Fibroblast of lung (primary cell): ENCODE results near the gene VPS54. TPM values are rescaled to one million over a fixed set of nuclear protein-coding genes. Genes with fewer than 3 reads are reported as not detected.
"Not testable (repeated sequence)": the region's sequence is repeated elsewhere in the genome, so short reads cannot be mapped to it uniquely, and the experiment has no call there.

Experiments used
- DNase-seq, 2 donors: peaks; one replicate each; pipeline versions ENCODE4 v3.0.0 to v3.0.0-alpha.2; 2010; ENCODE audit warnings: low read depth in 2 of 2
- H2AFZ ChIP-seq: 2 replicates; pipeline ENCODE4 v1.5.1; 2012; ENCODE audit warnings: low read length, control low read depth, inconsistent platforms
- H3K27ac ChIP-seq: 2 replicates; pipeline ENCODE4 v1.5.1; 2011; ENCODE audit warnings: low read length, control low read depth; ENCODE audit not compliant: insufficient read depth
- H3K27me3 ChIP-seq: 2 replicates; pipeline ENCODE4 v1.5.1; 2011; ENCODE audit warnings: mild to moderate bottlenecking, low read length; ENCODE audit not compliant: control insufficient read depth, insufficient read depth
- H3K36me3 ChIP-seq: 2 replicates; pipeline ENCODE4 v1.5.1; 2011; ENCODE audit warnings: low read length; ENCODE audit not compliant: control insufficient read depth, insufficient read depth
- H3K4me1 ChIP-seq: 2 replicates; pipeline ENCODE4 v1.5.1; 2011; ENCODE audit warnings: low read length; ENCODE audit not compliant: control insufficient read depth, insufficient read depth; ENCODE audit errors: extremely low read depth
- H3K4me2 ChIP-seq: 2 replicates; pipeline ENCODE4 v1.5.1; 2011; ENCODE audit warnings: low read length, control low read depth; ENCODE audit not compliant: insufficient read depth; ENCODE audit errors: extremely low read depth
- H3K4me3 ChIP-seq, 4 experiments: fragments of 200-600 bp in 1 of 4; sonication (generic) in 1 of 4; replicated peaks in 1 of 4; 2 replicates each; pipeline ENCODE4 v1.5.1; 2011 to 2016; ENCODE audit warnings: low read length in 4 of 4, low read depth in 3 of 4, mild to moderate bottlenecking in 3 of 4, control low read depth in 2 of 4, inconsistent platforms in 1 of 4, mixed read lengths in 1 of 4; ENCODE audit not compliant: insufficient read depth in 1 of 4; ENCODE audit errors: control extremely low read depth in 1 of 4
- H3K79me2 ChIP-seq: 2 replicates; pipeline ENCODE4 v1.5.1; 2012; ENCODE audit warnings: mild to moderate bottlenecking, low read length, inconsistent platforms; ENCODE audit not compliant: control insufficient read depth, insufficient read depth
- H3K9ac ChIP-seq: 2 replicates; pipeline ENCODE4 v1.5.1; 2011; ENCODE audit warnings: mild to moderate bottlenecking, low read length, control low read depth; ENCODE audit not compliant: insufficient read depth
- H3K9me3 ChIP-seq: 2 replicates; pipeline ENCODE4 v1.5.1; 2012; ENCODE audit warnings: low read depth, low read length; ENCODE audit not compliant: control insufficient read depth, insufficient read depth
- H4K20me1 ChIP-seq: 2 replicates; pipeline ENCODE4 v1.5.1; 2011; ENCODE audit warnings: low read length; ENCODE audit not compliant: control insufficient read depth, insufficient read depth; ENCODE audit errors: extremely low read depth
- CTCF ChIP-seq, 2 donors: IDR thresholded peaks in 1 of 2; conservative IDR thresholded peaks in 1 of 2; 1 replicate in 1 of 2; 2 replicates in 1 of 2; pipeline ENCODE4 v1.5.1; 2011 to 2012; ENCODE audit warnings: low read length in 2 of 2, control low read depth in 1 of 2, inconsistent platforms in 1 of 2, low read depth in 1 of 2, mild to moderate bottlenecking in 1 of 2
- EZH2 ChIP-seq: IDR thresholded peaks from 2 replicates; pipeline ENCODE4 v1.5.1; 2012; ENCODE audit warnings: low read length, control low read depth, mild to moderate bottlenecking; ENCODE audit errors: missing control alignments
- polyA plus RNA-seq, 2 donors: library from polyadenylated mRNA; depleted of rRNA in 1 of 2; stranded (reverse) in 1 of 2; unstranded in 1 of 2; fragments of >200 nt; gene quantifications; 2 replicates each; pipeline ENCODE4 v1.2.1, GENCODE V29; 2011 to 2012; ENCODE audit warnings: missing spikeins in 1 of 2
- total RNA-seq: library from RNA; depleted of rRNA; stranded (reverse); fragments of >200 nt; gene quantifications from 2 replicates; pipeline ENCODE4 v1.2.1, GENCODE V29; 2014

The VPS54 gene
- total and polyA plus RNA-seq, 2 donors (not counting 1 experiment from before 2014, with no cell fraction given), result 18.4 to 29.7 TPM

GRCh38 chr2:63975437-63976124 is 43.6 kb downstream of the VPS54 start:
- Histone ChIP-seq H3K9me3 (no peaks in the 10 kb centered on the region), H3K36me3 (no peaks in the 10 kb centered on the region), H3K4me2 (no peak overlapping the region), H3K4me3 (no peak overlapping the region), H3K4me1 (no peaks in the 10 kb centered on the region), H3K27ac (no peak overlapping the region), H2AFZ (no peak overlapping the region), H3K9ac (no peak overlapping the region), H3K79me2 (no peaks in the 10 kb centered on the region), H4K20me1 (no peaks in the 10 kb centered on the region), H3K27me3 (no peaks in the 10 kb centered on the region)
- TF ChIP-seq CTCF (conservative IDR thresholded peaks at IDR 0.05 in 1 of 2, IDR thresholded peaks at IDR 0.05 in 1 of 2; ENCODE audit: low read depth in 1 of 2, low read length in 2 of 2), result no peak
- TF ChIP-seq EZH2, result no peak
- DNase-seq, result no peak

GRCh38 chr2:63975036-63975435 is 44.2 kb downstream of the VPS54 start:
- DNase-seq, H3K9me3 ChIP-seq, H3K4me1 ChIP-seq, H3K27ac ChIP-seq, H3K79me2 ChIP-seq, H3K27me3 ChIP-seq, H3K4me3 ChIP-seq, H4K20me1 ChIP-seq, H3K9ac ChIP-seq, H3K4me2 ChIP-seq, H2AFZ ChIP-seq, H3K36me3 ChIP-seq: not testable (repeated sequence)

GRCh38 chr2:63962186-63962585 is 57.0 kb downstream of the VPS54 start:
- DNase-seq, result no peak
- Histone ChIP-seq H4K20me1 (no peaks in the 10 kb centered on the region), H3K4me1 (no peaks in the 10 kb centered on the region), H3K4me3 (no peak overlapping the region), H3K9me3 (no peaks in the 10 kb centered on the region), H3K4me2 (no peak overlapping the region), H3K27me3 (no peaks in the 10 kb centered on the region), H3K27ac (no peak overlapping the region), H2AFZ (no peak overlapping the region), H3K36me3 (no peaks in the 10 kb centered on the region), H3K79me2 (no peaks in the 10 kb centered on the region), H3K9ac (no peak overlapping the region)
- no peak for TF ChIP-seq CTCF (conservative IDR thresholded peaks at IDR 0.05 in 1 of 2, IDR thresholded peaks at IDR 0.05 in 1 of 2; ENCODE audit: low read depth in 1 of 2, low read length in 2 of 2)
- no peak for TF ChIP-seq EZH2
